ENCODE data around the gene UBR4. TPM values are rescaled to one million over a fixed set of nuclear protein-coding genes. Genes with fewer than 3 reads are reported as not detected.

The UBR4 gene
- total and polyA plus RNA-seq, 2 experiments from 2014 or later: 111 to 230 TPM

DNA sequence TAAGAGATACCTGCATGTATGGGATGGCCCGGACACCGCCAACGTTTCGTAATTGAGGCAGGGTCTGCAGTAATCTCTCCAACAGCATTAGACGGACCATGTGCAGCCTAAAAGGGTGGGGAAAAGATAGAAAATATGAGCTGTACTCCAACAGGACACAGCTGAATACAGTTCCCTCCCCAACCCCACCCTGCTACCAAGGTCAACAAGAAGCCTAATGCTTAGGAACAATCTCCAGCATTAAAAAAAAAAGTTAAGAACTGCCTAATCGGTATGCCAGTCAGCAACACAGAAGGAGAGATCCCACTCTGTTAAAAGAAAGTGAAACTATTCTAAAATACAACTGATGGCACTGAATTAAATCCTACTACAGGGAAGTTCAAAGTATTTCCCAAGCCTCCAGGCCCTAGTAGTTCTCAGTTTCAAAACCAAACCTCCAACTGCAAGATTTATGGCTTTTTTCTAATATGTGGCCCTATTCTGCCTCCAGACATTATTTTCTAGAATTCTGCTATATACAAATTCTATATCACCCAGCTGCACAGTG lies 81.0 kb downstream of the UBR4 start:
- Histone ChIP-seq H3K9me2 (ENCODE audit: insufficient read depth) (no peaks in the 10 kb centered on the region), H3K27ac (ENCODE audit: low read depth) (no peak overlapping the region), H3K36me3 (ENCODE audit: insufficient read depth) (peaks cover 81% of the 10 kb centered on the region), H3K4me2 (no peak overlapping the region), H3K27me3 (ENCODE audit: insufficient read depth) (no peaks in the 10 kb centered on the region), H4K20me1 (replicated peaks; ENCODE audit: insufficient read depth) (peaks cover 35% of the 10 kb centered on the region; the same call in 1 of the 2 replicates), H3K4me3 (no peak overlapping the region), H3F3A (replicated peaks; ENCODE audit: low read depth) (no peaks in the 10 kb centered on the region), H2AFZ (no peak overlapping the region), H3K79me2 (replicated peaks; ENCODE audit: insufficient read depth) (peaks cover 5% of the 10 kb centered on the region), H3K4me1 (ENCODE audit: insufficient read depth) (no peaks in the 10 kb centered on the region)
- ATAC-seq: no peak
- no peak overlapping the region for H3K4me3 Mint-ChIP-seq
- peaks cover 6% of the 10 kb centered on the region; the same call in 2 of the 3 replicates for H3K9me3 Mint-ChIP-seq
- H3K36me3 Mint-ChIP-seq (ENCODE audit: low read depth): peaks cover 92% of the 10 kb centered on the region
- TF ChIP-seq, protein P1, sequence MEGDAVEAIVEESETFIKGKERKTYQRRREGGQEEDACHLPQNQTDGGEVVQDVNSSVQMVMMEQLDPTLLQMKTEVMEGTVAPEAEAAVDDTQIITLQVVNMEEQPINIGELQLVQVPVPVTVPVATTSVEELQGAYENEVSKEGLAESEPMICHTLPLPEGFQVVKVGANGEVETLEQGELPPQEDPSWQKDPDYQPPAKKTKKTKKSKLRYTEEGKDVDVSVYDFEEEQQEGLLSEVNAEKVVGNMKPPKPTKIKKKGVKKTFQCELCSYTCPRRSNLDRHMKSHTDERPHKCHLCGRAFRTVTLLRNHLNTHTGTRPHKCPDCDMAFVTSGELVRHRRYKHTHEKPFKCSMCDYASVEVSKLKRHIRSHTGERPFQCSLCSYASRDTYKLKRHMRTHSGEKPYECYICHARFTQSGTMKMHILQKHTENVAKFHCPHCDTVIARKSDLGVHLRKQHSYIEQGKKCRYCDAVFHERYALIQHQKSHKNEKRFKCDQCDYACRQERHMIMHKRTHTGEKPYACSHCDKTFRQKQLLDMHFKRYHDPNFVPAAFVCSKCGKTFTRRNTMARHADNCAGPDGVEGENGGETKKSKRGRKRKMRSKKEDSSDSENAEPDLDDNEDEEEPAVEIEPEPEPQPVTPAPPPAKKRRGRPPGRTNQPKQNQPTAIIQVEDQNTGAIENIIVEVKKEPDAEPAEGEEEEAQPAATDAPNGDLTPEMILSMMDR (conservative IDR thresholded peaks at IDR 0.05; ENCODE audit: low read depth in 2 of 2): no peak
- TF ChIP-seq JUNB (IDR thresholded peaks at IDR 0.05; ENCODE audit: unreplicated experiment): no peak
- no peak for TF ChIP-seq POLR2AphosphoS5 (IDR thresholded peaks at IDR 0.05; ENCODE audit: low read depth)
- no peak for TF ChIP-seq STAT1 (IDR thresholded peaks at IDR 0.05; ENCODE audit: unreplicated experiment)
- no peak for TF ChIP-seq ZNF114 (CRISPR knock-in tag; IDR thresholded peaks at IDR 0.05)
- no peak for TF ChIP-seq CREB1 (CRISPR knock-in tag; IDR thresholded peaks at IDR 0.05; ENCODE audit: low read depth)
- TF ChIP-seq NANOG (IDR thresholded peaks at IDR 0.05; ENCODE audit: borderline replicate concordance): no peak
- H3K27me3 Mint-ChIP-seq (ENCODE audit: insufficient read depth, low read depth, poor library complexity): peaks cover 5% of the 10 kb centered on the region
- no peak overlapping the region for H3K27ac Mint-ChIP-seq
- no peaks in the 10 kb centered on the region; the same call in 2 of the 3 replicates for H3K4me1 Mint-ChIP-seq
- no peak for DNase-seq (ENCODE audit: low spot score)

DNA sequence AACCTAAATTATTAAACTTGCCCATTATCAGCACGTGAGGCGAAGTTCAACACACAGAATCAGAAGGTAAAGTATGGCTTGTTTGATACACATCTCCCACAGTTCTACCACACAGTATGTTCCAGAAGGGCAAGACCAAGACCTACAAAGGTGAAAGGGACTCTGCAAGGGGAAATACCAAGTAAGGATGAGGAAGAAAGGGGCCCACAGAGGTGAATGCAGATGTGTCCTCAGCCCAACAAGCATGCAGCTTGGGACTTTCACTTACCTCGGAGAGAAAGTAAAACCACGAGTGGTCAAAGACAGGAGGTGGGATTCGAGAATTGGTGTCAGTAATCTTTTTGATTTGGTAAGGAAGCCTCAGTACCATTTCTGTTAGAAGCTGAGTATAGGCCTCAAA lies 85.8 kb downstream of the UBR4 start:
- Mint-ChIP-seq H3K4me3 (no peak overlapping the region), H3K36me3 (ENCODE audit: low read depth) (peaks cover 99% of the 10 kb centered on the region), H3K27me3 (ENCODE audit: insufficient read depth, low read depth, poor library complexity) (peaks cover 11% of the 10 kb centered on the region), H3K4me1 (no peaks in the 10 kb centered on the region; the same call in 2 of the 3 replicates), H3K27ac (no peak overlapping the region), H3K9me3 (no peaks in the 10 kb centered on the region)
- Histone ChIP-seq H4K20me1 (replicated peaks; ENCODE audit: insufficient read depth) (peaks cover 30% of the 10 kb centered on the region), H3K9me2 (ENCODE audit: insufficient read depth) (no peaks in the 10 kb centered on the region), H2AFZ (no peak overlapping the region), H3K4me3 (no peak overlapping the region), H3K79me2 (replicated peaks; ENCODE audit: insufficient read depth) (no peaks in the 10 kb centered on the region; the same call in 1 of the 2 replicates), H3K27ac (ENCODE audit: low read depth) (no peak overlapping the region), H3K4me2 (no peak overlapping the region), H3K27me3 (ENCODE audit: insufficient read depth) (no peaks in the 10 kb centered on the region), H3K4me1 (ENCODE audit: insufficient read depth) (no peaks in the 10 kb centered on the region), H3F3A (replicated peaks; ENCODE audit: low read depth) (0 out of 2 replicates have a peak, but pooled peaks cover 3% of the 10 kb centered on the region), H3K36me3 (ENCODE audit: insufficient read depth) (peaks cover 94% of the 10 kb centered on the region)
- ATAC-seq: no peak
- no peak for DNase-seq (ENCODE audit: low spot score)
- TF ChIP-seq, protein P1 (conservative IDR thresholded peaks at IDR 0.05; ENCODE audit: low read depth in 2 of 2): no peak
- TF ChIP-seq STAT1 (IDR thresholded peaks at IDR 0.05; ENCODE audit: unreplicated experiment) (no peak), ZNF331 (CRISPR knock-in tag; IDR thresholded peaks at IDR 0.05; ENCODE audit: low read depth) (no peak), ZNF114 (CRISPR knock-in tag; IDR thresholded peaks at IDR 0.05) (no peak), JUNB (IDR thresholded peaks at IDR 0.05; ENCODE audit: unreplicated experiment) (no peak)
- TF ChIP-seq, protein P2, sequence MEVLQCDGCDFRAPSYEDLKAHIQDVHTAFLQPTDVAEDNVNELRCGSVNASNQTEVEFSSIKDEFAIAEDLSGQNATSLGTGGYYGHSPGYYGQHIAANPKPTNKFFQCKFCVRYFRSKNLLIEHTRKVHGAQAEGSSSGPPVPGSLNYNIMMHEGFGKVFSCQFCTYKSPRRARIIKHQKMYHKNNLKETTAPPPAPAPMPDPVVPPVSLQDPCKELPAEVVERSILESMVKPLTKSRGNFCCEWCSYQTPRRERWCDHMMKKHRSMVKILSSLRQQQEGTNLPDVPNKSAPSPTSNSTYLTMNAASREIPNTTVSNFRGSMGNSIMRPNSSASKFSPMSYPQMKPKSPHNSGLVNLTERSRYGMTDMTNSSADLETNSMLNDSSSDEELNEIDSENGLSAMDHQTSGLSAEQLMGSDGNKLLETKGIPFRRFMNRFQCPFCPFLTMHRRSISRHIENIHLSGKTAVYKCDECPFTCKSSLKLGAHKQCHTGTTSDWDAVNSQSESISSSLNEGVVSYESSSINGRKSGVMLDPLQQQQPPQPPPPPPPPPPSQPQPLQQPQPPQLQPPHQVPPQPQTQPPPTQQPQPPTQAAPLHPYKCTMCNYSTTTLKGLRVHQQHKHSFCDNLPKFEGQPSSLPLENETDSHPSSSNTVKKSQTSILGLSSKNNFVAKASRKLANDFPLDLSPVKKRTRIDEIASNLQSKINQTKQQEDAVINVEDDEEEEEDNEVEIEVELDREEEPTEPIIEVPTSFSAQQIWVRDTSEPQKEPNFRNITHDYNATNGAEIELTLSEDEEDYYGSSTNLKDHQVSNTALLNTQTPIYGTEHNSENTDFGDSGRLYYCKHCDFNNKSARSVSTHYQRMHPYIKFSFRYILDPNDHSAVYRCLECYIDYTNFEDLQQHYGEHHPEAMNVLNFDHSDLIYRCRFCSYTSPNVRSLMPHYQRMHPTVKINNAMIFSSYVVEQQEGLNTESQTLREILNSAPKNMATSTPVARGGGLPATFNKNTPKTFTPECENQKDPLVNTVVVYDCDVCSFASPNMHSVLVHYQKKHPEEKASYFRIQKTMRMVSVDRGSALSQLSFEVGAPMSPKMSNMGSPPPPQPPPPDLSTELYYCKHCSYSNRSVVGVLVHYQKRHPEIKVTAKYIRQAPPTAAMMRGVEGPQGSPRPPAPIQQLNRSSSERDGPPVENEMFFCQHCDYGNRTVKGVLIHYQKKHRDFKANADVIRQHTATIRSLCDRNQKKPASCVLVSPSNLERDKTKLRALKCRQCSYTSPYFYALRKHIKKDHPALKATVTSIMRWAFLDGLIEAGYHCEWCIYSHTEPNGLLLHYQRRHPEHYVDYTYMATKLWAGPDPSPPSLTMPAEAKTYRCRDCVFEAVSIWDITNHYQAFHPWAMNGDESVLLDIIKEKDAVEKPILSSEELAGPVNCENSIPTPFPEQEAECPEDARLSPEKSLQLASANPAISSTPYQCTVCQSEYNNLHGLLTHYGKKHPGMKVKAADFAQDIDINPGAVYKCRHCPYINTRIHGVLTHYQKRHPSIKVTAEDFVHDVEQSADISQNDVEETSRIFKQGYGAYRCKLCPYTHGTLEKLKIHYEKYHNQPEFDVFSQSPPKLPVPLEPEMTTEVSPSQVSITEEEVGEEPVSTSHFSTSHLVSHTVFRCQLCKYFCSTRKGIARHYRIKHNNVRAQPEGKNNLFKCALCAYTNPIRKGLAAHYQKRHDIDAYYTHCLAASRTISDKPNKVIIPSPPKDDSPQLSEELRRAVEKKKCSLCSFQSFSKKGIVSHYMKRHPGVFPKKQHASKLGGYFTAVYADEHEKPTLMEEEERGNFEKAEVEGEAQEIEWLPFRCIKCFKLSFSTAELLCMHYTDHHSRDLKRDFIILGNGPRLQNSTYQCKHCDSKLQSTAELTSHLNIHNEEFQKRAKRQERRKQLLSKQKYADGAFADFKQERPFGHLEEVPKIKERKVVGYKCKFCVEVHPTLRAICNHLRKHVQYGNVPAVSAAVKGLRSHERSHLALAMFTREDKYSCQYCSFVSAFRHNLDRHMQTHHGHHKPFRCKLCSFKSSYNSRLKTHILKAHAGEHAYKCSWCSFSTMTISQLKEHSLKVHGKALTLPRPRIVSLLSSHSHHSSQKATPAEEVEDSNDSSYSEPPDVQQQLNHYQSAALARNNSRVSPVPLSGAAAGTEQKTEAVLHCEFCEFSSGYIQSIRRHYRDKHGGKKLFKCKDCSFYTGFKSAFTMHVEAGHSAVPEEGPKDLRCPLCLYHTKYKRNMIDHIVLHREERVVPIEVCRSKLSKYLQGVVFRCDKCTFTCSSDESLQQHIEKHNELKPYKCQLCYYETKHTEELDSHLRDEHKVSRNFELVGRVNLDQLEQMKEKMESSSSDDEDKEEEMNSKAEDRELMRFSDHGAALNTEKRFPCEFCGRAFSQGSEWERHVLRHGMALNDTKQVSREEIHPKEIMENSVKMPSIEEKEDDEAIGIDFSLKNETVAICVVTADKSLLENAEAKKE (CRISPR knock-in tag; IDR thresholded peaks at IDR 0.05): no peak

All from GM23338 (cell line).